HG02852 (cell line): ENCODE measurements around the gene FZD8.
"Not testable (repeated sequence)": the region's sequence is repeated elsewhere in the genome, so short reads cannot be mapped to it uniquely, and the experiment has no call there.

Source experiments
- ATAC-seq: cut with Tn5 transposase; IDR thresholded peaks from one replicate; pipeline ENCODE4 v1.9.1; 2021; ENCODE audit warnings: mild to moderate bottlenecking, moderate library complexity; ENCODE audit not compliant: unreplicated experiment

The FZD8 gene

GRCh38 chr10:35642035-35642792, at the start of gene FZD8:
Gene FZD8, minus strand, starts transcription at chr10:35642296. Its CDS starts 867 bp downstream, at chr10:35641429.
- ATAC-seq = peak; percentile 87

- no peak for ATAC-seq
These were observed 49.6 kb upstream of the FZD8 start for GRCh38 chr10:35691522-35692236.

GRCh38 chr10:35690534-35690933, 48.4 kb upstream of the FZD8 start:
- no peak for ATAC-seq

- not testable (repeated sequence) for ATAC-seq
These were observed 43.8 kb upstream of the FZD8 start for GRCh38 chr10:35685858-35686257.

GRCh38 chr10:35685402-35685801, 43.3 kb upstream of the FZD8 start:
- no peak for ATAC-seq

- no peak for ATAC-seq
These were observed 42.5 kb upstream of the FZD8 start for GRCh38 chr10:35684586-35684985.

- ATAC-seq = no peak
These were observed 33.8 kb upstream of the FZD8 start for GRCh38 chr10:35675846-35676245.

GRCh38 chr10:35674843-35675242, 32.7 kb upstream of the FZD8 start:
- ATAC-seq = no peak

- no peak for ATAC-seq
These were observed 27.0 kb upstream of the FZD8 start for GRCh38 chr10:35668865-35669650.

GRCh38 chr10:35667971-35668370, 25.9 kb upstream of the FZD8 start:
- no peak for ATAC-seq

GRCh38 chr10:35667270-35667889, 25.3 kb upstream of the FZD8 start:
- no peak for ATAC-seq

- ATAC-seq = no peak
These were observed 19.1 kb upstream of the FZD8 start for GRCh38 chr10:35661236-35661635.

- ATAC-seq = no peak
These were observed 17.4 kb upstream of the FZD8 start for GRCh38 chr10:35659456-35659855.

- no peak for ATAC-seq
These were observed 15.5 kb upstream of the FZD8 start for GRCh38 chr10:35657621-35658020.

GRCh38 chr10:35652824-35653223, 10.7 kb upstream of the FZD8 start:
- no peak for ATAC-seq

- ATAC-seq = no peak
These were observed 8.8 kb upstream of the FZD8 start for GRCh38 chr10:35650894-35651293.

GRCh38 chr10:35644050-35644950, 2.2 kb upstream of the FZD8 start:
- ATAC-seq = no peak

- ATAC-seq = no peak
These were observed 1.3 kb upstream of the FZD8 start for GRCh38 chr10:35643151-35644049.

GRCh38 chr10:35642793-35643114, 658 bp upstream of the FZD8 start:
- ATAC-seq = no peak
